Tibial artery (tissue), 4 donors: Measurements from ENCODE around the gene EPHA6.

Experiments used
- DNase-seq, 2 donors: peaks; one replicate each; pipeline ENCODE4 v3.0.0-alpha.2; 2019
- H3K27ac ChIP-seq, 2 donors: fragments of 200-600 bp; sonication (generic) in 1 of 2; 1 replicate in 1 of 2; 2 replicates in 1 of 2; pipeline ENCODE4 v1.5.1; 2018 to 2019; ENCODE audit warnings: mild to moderate bottlenecking in 1 of 2
- H3K27me3 ChIP-seq, 2 donors: fragments of 200-600 bp; sonication (generic) in 1 of 2; one replicate each; pipeline versions ENCODE4 v1.5.1 to v1.6.0; 2016 to 2019
- H3K36me3 ChIP-seq, 3 donors: fragments of 200-600 bp; sonication (generic) in 2 of 3; one replicate each; pipeline ENCODE4 v1.5.1; 2016 to 2019; ENCODE audit warnings: mild to moderate bottlenecking in 2 of 3
- H3K4me1 ChIP-seq, 4 donors: fragments of 200-600 bp; sonication (generic) in 2 of 4; 1 replicate in 3 of 4; 2 replicates in 1 of 4; pipeline ENCODE4 v1.5.1; 2016 to 2019
- H3K4me3 ChIP-seq, 2 donors: fragments of 200-600 bp; sonication (generic) in 1 of 2; 1 replicate in 1 of 2; 2 replicates in 1 of 2; pipeline ENCODE4 v1.5.1; 2018 to 2019; ENCODE audit warnings: mild to moderate bottlenecking in 2 of 2
- H3K9me3 ChIP-seq, 3 donors: fragments of 200-600 bp; sonication (generic) in 1 of 3; one replicate each; pipeline ENCODE4 v1.5.1; 2016 to 2019
- CTCF ChIP-seq, 2 experiments: fragments of 200-600 bp in 1 of 2; fragments of 450-650 bp in 1 of 2; IDR thresholded peaks; one replicate each; pipeline ENCODE4 v1.5.1; 2017 to 2019; ENCODE audit warnings: antibody characterized with exemption in 2 of 2, mild to moderate bottlenecking in 1 of 2, moderate library complexity in 1 of 2
- intact Hi-C: fragments of 100-400 bp; cut with DNase I; formaldehyde crosslinking; loops from one replicate; pipeline ENCODE4 v1.15.0; 2023; ENCODE audit warnings: low total_unique reads

The EPHA6 gene

GRCh38 chr3:97550408-97550807 is 736.0 kb downstream of the EPHA6 start:
- Histone ChIP-seq H3K9me3 (no peaks in the 10 kb centered on the region), H3K4me3 (no peak overlapping the region), H3K27ac (no peak overlapping the region), H3K4me1 (no peaks in the 10 kb centered on the region), H3K27me3 (no peaks in the 10 kb centered on the region), H3K36me3 (no peaks in the 10 kb centered on the region)
- intact Hi-C loops: no loop called here
- no peak for DNase-seq
- TF ChIP-seq CTCF (IDR thresholded peaks at IDR 0.05): no peak

GRCh38 chr3:97552186-97552585 is 737.8 kb downstream of the EPHA6 start:
- no peaks in the 10 kb centered on the region for H3K27me3 ChIP-seq
- intact Hi-C loops: no loop called here
- no peaks in the 10 kb centered on the region for H3K4me1 ChIP-seq
- H3K4me3 ChIP-seq: no peak overlapping the region
- H3K9me3 ChIP-seq: no peaks in the 10 kb centered on the region
- no peak for DNase-seq
- no peak overlapping the region for H3K27ac ChIP-seq
- H3K36me3 ChIP-seq: no peaks in the 10 kb centered on the region
- TF ChIP-seq CTCF (IDR thresholded peaks at IDR 0.05): no peak

GRCh38 chr3:97575742-97576141 is 761.3 kb downstream of the EPHA6 start:
- no peak for TF ChIP-seq CTCF (IDR thresholded peaks at IDR 0.05)
- no peaks in the 10 kb centered on the region for H3K4me1 ChIP-seq
- DNase-seq: no peak
- intact Hi-C loops: no loop called here
- no peak overlapping the region for H3K4me3 ChIP-seq
- H3K27ac ChIP-seq: no peak overlapping the region
- no peaks in the 10 kb centered on the region for H3K27me3 ChIP-seq
- H3K36me3 ChIP-seq: no peaks in the 10 kb centered on the region
- no peaks in the 10 kb centered on the region for H3K9me3 ChIP-seq

GRCh38 chr3:97576221-97576620 is 761.8 kb downstream of the EPHA6 start:
- TF ChIP-seq CTCF (IDR thresholded peaks at IDR 0.05): no peak
- Histone ChIP-seq H3K27ac (no peak overlapping the region), H3K4me1 (no peaks in the 10 kb centered on the region), H3K27me3 (no peaks in the 10 kb centered on the region), H3K9me3 (no peaks in the 10 kb centered on the region), H3K4me3 (no peak overlapping the region), H3K36me3 (no peaks in the 10 kb centered on the region)
- no peak for DNase-seq
- intact Hi-C loops: no loop called here

GRCh38 chr3:97579365-97579764 is 765.0 kb downstream of the EPHA6 start:
- Histone ChIP-seq H3K4me1 (no peaks in the 10 kb centered on the region), H3K9me3 (no peaks in the 10 kb centered on the region), H3K4me3 (no peak overlapping the region), H3K36me3 (no peaks in the 10 kb centered on the region), H3K27ac (no peak overlapping the region), H3K27me3 (no peaks in the 10 kb centered on the region)
- no peak for DNase-seq
- TF ChIP-seq CTCF (IDR thresholded peaks at IDR 0.05): no peak
- intact Hi-C loops: no loop called here

GRCh38 chr3:97610626-97611025 is 796.2 kb downstream of the EPHA6 start:
- intact Hi-C loops: no loop called here
- H3K4me3 ChIP-seq: no peak overlapping the region
- no peak for DNase-seq
- no peaks in the 10 kb centered on the region for H3K9me3 ChIP-seq
- no peaks in the 10 kb centered on the region for H3K36me3 ChIP-seq
- no peaks in the 10 kb centered on the region for H3K27me3 ChIP-seq
- TF ChIP-seq CTCF (IDR thresholded peaks at IDR 0.05): no peak
- no peak overlapping the region for H3K27ac ChIP-seq
- no peaks in the 10 kb centered on the region for H3K4me1 ChIP-seq
